ENCODE results near the gene DNASE1. TPM values are rescaled to one million over a fixed set of nuclear protein-coding genes. Genes with fewer than 3 reads are reported as not detected.

Gene DNASE1
- total RNA-seq, 1 donor from 2014 or later = 16.2 TPM

DNA sequence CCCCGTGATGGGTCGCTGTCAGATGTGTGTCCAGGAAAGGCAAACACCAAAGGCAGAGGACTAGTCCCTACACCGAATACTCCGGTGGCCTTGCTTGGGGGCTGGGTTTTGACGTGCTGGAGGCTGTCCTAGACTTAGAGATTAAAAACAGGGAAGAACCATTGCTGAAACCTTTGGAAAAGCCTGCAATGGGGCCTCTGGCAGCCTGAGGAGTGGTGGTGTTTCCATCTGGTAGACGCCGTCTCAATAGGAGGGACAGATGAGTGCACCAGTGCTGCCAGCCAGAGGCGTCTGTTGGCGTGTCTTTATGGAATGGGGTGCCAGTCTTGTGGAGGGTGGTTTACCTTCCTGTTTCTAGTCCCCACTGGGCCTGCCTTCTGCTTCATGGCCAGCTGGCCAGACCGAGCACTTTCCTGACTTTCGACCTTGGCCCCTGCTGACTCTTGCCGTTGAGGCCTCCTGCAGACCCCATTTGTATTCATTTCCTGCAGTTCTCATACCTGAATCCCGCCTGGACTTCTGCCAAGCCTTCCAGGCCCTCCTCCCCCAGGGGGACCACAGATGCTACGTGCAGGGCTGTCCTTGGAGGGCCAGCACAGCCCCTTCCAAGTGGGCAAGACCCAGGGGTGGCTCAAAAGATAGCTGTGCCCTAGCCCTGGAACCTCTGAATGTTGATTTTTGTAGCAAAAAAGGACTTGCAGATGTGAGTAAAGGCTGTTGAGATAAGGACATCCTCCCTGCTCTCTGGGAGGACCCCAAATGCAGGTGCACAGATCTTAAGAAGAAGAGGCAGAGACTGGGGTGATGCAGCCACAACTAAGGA lies 1.9 kb upstream of the DNASE1 start:
- Mint-ChIP-seq H3K4me1 (ENCODE audit: low read depth, unreplicated experiment) (no peaks in the 10 kb centered on the region), H3K27me3 (ENCODE audit: low read depth, unreplicated experiment) (no peaks in the 10 kb centered on the region), H3K9me3 (ENCODE audit: unreplicated experiment) (no peaks in the 10 kb centered on the region), H3K4me3 (ENCODE audit: unreplicated experiment) (no peak overlapping the region), H3K27ac (ENCODE audit: unreplicated experiment) (no peak overlapping the region), H3K36me3 (ENCODE audit: low read depth, unreplicated experiment) (peaks cover 19% of the 10 kb centered on the region)
- TF ChIP-seq, protein P1, sequence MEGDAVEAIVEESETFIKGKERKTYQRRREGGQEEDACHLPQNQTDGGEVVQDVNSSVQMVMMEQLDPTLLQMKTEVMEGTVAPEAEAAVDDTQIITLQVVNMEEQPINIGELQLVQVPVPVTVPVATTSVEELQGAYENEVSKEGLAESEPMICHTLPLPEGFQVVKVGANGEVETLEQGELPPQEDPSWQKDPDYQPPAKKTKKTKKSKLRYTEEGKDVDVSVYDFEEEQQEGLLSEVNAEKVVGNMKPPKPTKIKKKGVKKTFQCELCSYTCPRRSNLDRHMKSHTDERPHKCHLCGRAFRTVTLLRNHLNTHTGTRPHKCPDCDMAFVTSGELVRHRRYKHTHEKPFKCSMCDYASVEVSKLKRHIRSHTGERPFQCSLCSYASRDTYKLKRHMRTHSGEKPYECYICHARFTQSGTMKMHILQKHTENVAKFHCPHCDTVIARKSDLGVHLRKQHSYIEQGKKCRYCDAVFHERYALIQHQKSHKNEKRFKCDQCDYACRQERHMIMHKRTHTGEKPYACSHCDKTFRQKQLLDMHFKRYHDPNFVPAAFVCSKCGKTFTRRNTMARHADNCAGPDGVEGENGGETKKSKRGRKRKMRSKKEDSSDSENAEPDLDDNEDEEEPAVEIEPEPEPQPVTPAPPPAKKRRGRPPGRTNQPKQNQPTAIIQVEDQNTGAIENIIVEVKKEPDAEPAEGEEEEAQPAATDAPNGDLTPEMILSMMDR (IDR thresholded peaks at IDR 0.05; ENCODE audit: insufficient read depth, low read depth, low read length) = no peak
- TF ChIP-seq EZH2 (IDR thresholded peaks at IDR 0.05; ENCODE audit: insufficient read depth, low read length) = no peak
- Histone ChIP-seq H4K20me1 (ENCODE audit: insufficient read depth, low read length) (peaks cover 5% of the 10 kb centered on the region), H3K4me1 (ENCODE audit: insufficient read depth, low read length) (no peaks in the 10 kb centered on the region), H3K4me2 (ENCODE audit: low read length) (no peak overlapping the region), H2AFZ (ENCODE audit: low read depth, low read length) (no peak overlapping the region), H3K27ac (ENCODE audit: low read depth, low read length) (no peak overlapping the region), H3K4me3 (ENCODE audit: insufficient read depth, low read depth, low read length) (no peak overlapping the region), H3K27me3 (ENCODE audit: insufficient read depth, low read length) (no peaks in the 10 kb centered on the region), H3K36me3 (ENCODE audit: insufficient read depth, low read length) (peaks cover 11% of the 10 kb centered on the region), H3K9ac (ENCODE audit: low read length) (no peak overlapping the region), H3K9me3 (ENCODE audit: insufficient read depth, low read depth, low read length) (no peaks in the 10 kb centered on the region), H3K79me2 (ENCODE audit: insufficient read depth, low read length) (no peaks in the 10 kb centered on the region)
- DNase-seq (ENCODE audit: low read depth) = no peak
- no peak for FAIRE-seq

DNA sequence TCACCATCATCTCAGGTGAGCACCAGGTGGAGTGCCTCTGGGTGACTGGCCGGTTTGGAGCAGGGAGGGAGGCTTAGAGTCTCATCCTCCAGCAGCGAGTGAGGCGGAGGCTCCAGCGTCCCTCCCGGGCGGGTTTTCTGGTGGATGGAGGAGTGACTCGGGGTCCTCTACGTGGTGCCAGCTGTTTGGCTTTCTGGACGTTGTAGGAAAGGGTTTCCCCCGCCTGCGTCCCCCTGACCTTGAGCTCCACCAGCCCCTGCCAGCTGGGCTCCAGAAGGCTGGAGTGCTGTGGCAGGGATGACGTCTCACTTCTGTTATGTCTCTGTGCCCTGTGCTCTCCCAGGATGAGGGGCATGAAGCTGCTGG lies 522 bp downstream of the DNASE1 start:
- no peak for DNase-seq (ENCODE audit: low read depth)
- Mint-ChIP-seq H3K36me3 (ENCODE audit: low read depth, unreplicated experiment) (peaks cover 21% of the 10 kb centered on the region), H3K4me3 (ENCODE audit: unreplicated experiment) (no peak overlapping the region), H3K27ac (ENCODE audit: unreplicated experiment) (no peak overlapping the region), H3K4me1 (ENCODE audit: low read depth, unreplicated experiment) (peaks cover 10% of the 10 kb centered on the region), H3K27me3 (ENCODE audit: low read depth, unreplicated experiment) (no peaks in the 10 kb centered on the region), H3K9me3 (ENCODE audit: unreplicated experiment) (no peaks in the 10 kb centered on the region)
- Histone ChIP-seq H3K4me3 (ENCODE audit: insufficient read depth, low read depth, low read length) (no peak overlapping the region), H4K20me1 (ENCODE audit: insufficient read depth, low read length) (peaks cover 5% of the 10 kb centered on the region), H3K36me3 (ENCODE audit: insufficient read depth, low read length) (peaks cover 16% of the 10 kb centered on the region), H3K4me2 (ENCODE audit: low read length) (no peak overlapping the region), H3K4me1 (ENCODE audit: insufficient read depth, low read length) (no peaks in the 10 kb centered on the region), H3K9ac (ENCODE audit: low read length) (no peak overlapping the region), H3K27ac (ENCODE audit: low read depth, low read length) (no peak overlapping the region), H3K79me2 (ENCODE audit: insufficient read depth, low read length) (no peaks in the 10 kb centered on the region), H3K27me3 (ENCODE audit: insufficient read depth, low read length) (no peaks in the 10 kb centered on the region), H2AFZ (ENCODE audit: low read depth, low read length) (no peak overlapping the region), H3K9me3 (ENCODE audit: insufficient read depth, low read depth, low read length) (no peaks in the 10 kb centered on the region)
- no peak for TF ChIP-seq EZH2 (IDR thresholded peaks at IDR 0.05; ENCODE audit: insufficient read depth, low read length)
- TF ChIP-seq, protein P1 (IDR thresholded peaks at IDR 0.05; ENCODE audit: insufficient read depth, low read depth, low read length) = no peak
- no peak for FAIRE-seq
